ENCODE measurements around the gene TYMP. TPM values are rescaled to one million over a fixed set of nuclear protein-coding genes. Genes with fewer than 3 reads are reported as not detected.

Gene TYMP
- total RNA-seq, 1 experiment from 2014 or later: 1.5 TPM

DNA sequence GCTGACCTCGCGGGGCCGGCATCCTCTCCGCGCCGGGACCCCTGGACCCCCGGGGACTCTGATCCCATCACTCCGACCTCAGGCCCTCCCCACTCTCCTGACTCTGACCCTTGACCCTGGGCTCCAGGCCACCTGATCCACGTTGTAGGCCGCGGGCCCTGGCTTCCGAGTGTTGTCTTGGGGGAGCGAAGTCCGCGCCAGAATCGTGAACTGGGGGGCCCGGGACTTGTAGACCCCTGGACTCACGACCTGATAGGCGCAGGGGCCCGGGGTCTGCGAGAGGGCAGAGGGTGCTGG lies 716 bp upstream of the TYMP start:
- H3K36me3 Mint-ChIP-seq: no peaks in the 10 kb centered on the region
- peaks cover 80% of the 10 kb centered on the region for H3K27me3 Mint-ChIP-seq (ENCODE audit: low read depth)
- POLR2A ChIA-PET: no interaction called here
- H3K4me3 Mint-ChIP-seq: peak overlapping the region; percentile 72
- no peaks in the 10 kb centered on the region for H3K9me3 Mint-ChIP-seq
- CTCF ChIA-PET: no interaction called here
- peaks cover 15% of the 10 kb centered on the region for H3K4me1 Mint-ChIP-seq
- H3K27ac Mint-ChIP-seq: no peak overlapping the region
- TF ChIP-seq, protein P1, sequence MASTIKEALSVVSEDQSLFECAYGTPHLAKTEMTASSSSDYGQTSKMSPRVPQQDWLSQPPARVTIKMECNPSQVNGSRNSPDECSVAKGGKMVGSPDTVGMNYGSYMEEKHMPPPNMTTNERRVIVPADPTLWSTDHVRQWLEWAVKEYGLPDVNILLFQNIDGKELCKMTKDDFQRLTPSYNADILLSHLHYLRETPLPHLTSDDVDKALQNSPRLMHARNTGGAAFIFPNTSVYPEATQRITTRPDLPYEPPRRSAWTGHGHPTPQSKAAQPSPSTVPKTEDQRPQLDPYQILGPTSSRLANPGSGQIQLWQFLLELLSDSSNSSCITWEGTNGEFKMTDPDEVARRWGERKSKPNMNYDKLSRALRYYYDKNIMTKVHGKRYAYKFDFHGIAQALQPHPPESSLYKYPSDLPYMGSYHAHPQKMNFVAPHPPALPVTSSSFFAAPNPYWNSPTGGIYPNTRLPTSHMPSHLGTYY (CRISPR knock-in tag; IDR thresholded peaks at IDR 0.05): no peak
- TF ChIP-seq AR (CRISPR knock-in tag; IDR thresholded peaks at IDR 0.05) (no peak), ZNF263 (CRISPR knock-in tag; IDR thresholded peaks at IDR 0.05; ENCODE audit: low read depth) (no peak), KAT7 (CRISPR knock-in tag; IDR thresholded peaks at IDR 0.05; ENCODE audit: borderline replicate concordance) (no peak)
- TF ChIP-seq, protein P2, sequence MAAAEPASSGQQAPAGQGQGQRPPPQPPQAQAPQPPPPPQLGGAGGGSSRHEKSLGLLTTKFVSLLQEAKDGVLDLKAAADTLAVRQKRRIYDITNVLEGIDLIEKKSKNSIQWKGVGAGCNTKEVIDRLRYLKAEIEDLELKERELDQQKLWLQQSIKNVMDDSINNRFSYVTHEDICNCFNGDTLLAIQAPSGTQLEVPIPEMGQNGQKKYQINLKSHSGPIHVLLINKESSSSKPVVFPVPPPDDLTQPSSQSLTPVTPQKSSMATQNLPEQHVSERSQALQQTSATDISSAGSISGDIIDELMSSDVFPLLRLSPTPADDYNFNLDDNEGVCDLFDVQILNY (CRISPR knock-in tag; IDR thresholded peaks at IDR 0.05): no peak
- DNase-seq (ENCODE audit: low spot score): no peak
- ATAC-seq: no peak

- Mint-ChIP-seq H3K36me3 (no peaks in the 10 kb centered on the region), H3K9me3 (no peaks in the 10 kb centered on the region), H3K4me1 (peaks cover 19% of the 10 kb centered on the region), H3K4me3 (peak overlapping the region; percentile 10; the same call in 1 of the 2 replicates), H3K27ac (no peak overlapping the region), H3K27me3 (ENCODE audit: low read depth) (peaks cover 78% of the 10 kb centered on the region)
- CTCF ChIA-PET: interaction anchor here (1.6 to 2.4 kb wide), 2 partner anchors 34 to 171 kb away, joined by 6 to 9 read pairs; partner anchors contain the start of gene SYCE3
- POLR2A ChIA-PET: no interaction called here
- DNase-seq (ENCODE audit: low spot score) (no peak), ATAC-seq (no peak)
- TF ChIP-seq ZNF396 (CRISPR knock-in tag; IDR thresholded peaks at IDR 0.05; ENCODE audit: borderline replicate concordance): no peak
- TF ChIP-seq JUN (CRISPR knock-in tag; IDR thresholded peaks at IDR 0.05): no peak
- no peak for TF ChIP-seq FOXP1 (CRISPR knock-in tag; IDR thresholded peaks at IDR 0.05; ENCODE audit: borderline replicate concordance)
- no peak for TF ChIP-seq SOX15 (CRISPR knock-in tag; IDR thresholded peaks at IDR 0.05)
- TF ChIP-seq, protein P3, sequence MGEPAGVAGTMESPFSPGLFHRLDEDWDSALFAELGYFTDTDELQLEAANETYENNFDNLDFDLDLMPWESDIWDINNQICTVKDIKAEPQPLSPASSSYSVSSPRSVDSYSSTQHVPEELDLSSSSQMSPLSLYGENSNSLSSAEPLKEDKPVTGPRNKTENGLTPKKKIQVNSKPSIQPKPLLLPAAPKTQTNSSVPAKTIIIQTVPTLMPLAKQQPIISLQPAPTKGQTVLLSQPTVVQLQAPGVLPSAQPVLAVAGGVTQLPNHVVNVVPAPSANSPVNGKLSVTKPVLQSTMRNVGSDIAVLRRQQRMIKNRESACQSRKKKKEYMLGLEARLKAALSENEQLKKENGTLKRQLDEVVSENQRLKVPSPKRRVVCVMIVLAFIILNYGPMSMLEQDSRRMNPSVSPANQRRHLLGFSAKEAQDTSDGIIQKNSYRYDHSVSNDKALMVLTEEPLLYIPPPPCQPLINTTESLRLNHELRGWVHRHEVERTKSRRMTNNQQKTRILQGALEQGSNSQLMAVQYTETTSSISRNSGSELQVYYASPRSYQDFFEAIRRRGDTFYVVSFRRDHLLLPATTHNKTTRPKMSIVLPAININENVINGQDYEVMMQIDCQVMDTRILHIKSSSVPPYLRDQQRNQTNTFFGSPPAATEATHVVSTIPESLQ (CRISPR knock-in tag; IDR thresholded peaks at IDR 0.05): no peak
- TF ChIP-seq, protein P4, sequence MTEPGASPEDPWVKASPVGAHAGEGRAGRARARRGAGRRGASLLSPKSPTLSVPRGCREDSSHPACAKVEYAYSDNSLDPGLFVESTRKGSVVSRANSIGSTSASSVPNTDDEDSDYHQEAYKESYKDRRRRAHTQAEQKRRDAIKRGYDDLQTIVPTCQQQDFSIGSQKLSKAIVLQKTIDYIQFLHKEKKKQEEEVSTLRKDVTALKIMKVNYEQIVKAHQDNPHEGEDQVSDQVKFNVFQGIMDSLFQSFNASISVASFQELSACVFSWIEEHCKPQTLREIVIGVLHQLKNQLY (CRISPR knock-in tag; IDR thresholded peaks at IDR 0.05): no peak
- TF ChIP-seq, protein P5, sequence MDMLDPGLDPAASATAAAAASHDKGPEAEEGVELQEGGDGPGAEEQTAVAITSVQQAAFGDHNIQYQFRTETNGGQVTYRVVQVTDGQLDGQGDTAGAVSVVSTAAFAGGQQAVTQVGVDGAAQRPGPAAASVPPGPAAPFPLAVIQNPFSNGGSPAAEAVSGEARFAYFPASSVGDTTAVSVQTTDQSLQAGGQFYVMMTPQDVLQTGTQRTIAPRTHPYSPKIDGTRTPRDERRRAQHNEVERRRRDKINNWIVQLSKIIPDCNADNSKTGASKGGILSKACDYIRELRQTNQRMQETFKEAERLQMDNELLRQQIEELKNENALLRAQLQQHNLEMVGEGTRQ (CRISPR knock-in tag; IDR thresholded peaks at IDR 0.05): no peak
- TF ChIP-seq SMAD3 (CRISPR knock-in tag; IDR thresholded peaks at IDR 0.05; ENCODE audit: borderline replicate concordance): no peak
- TF ChIP-seq, protein P6, sequence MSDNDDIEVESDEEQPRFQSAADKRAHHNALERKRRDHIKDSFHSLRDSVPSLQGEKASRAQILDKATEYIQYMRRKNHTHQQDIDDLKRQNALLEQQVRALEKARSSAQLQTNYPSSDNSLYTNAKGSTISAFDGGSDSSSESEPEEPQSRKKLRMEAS (CRISPR knock-in tag; IDR thresholded peaks at IDR 0.05): no peak; the same call in 1 of the 2 replicates
- TF ChIP-seq AR (CRISPR knock-in tag; IDR thresholded peaks at IDR 0.05): no peak
- no peak for TF ChIP-seq ATF1 (CRISPR knock-in tag; IDR thresholded peaks at IDR 0.05)
- TF ChIP-seq, protein P7, sequence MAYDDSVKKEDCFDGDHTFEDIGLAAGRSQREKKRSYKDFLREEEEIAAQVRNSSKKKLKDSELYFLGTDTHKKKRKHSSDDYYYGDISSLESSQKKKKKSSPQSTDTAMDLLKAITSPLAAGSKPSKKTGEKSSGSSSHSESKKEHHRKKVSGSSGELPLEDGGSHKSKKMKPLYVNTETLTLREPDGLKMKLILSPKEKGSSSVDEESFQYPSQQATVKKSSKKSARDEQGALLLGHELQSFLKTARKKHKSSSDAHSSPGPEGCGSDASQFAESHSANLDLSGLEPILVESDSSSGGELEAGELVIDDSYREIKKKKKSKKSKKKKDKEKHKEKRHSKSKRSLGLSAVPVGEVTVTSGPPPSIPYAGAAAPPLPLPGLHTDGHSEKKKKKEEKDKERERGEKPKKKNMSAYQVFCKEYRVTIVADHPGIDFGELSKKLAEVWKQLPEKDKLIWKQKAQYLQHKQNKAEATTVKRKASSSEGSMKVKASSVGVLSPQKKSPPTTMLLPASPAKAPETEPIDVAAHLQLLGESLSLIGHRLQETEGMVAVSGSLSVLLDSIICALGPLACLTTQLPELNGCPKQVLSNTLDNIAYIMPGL (CRISPR knock-in tag; IDR thresholded peaks at IDR 0.05): peak; percentile 53; the same call in 1 of the 2 replicates
- TF ChIP-seq RELA (CRISPR knock-in tag; IDR thresholded peaks at IDR 0.05; ENCODE audit: borderline replicate concordance): no peak
- TF ChIP-seq ZNF232 (CRISPR knock-in tag; IDR thresholded peaks at IDR 0.05): 0 out of 2 replicates have a peak, but pooled peaks have one; percentile 30
- TF ChIP-seq, protein P8, sequence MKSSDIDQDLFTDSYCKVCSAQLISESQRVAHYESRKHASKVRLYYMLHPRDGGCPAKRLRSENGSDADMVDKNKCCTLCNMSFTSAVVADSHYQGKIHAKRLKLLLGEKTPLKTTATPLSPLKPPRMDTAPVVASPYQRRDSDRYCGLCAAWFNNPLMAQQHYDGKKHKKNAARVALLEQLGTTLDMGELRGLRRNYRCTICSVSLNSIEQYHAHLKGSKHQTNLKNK (CRISPR knock-in tag; IDR thresholded peaks at IDR 0.05): no peak
- no peak for TF ChIP-seq NR3C1 (CRISPR knock-in tag; conservative IDR thresholded peaks at IDR 0.05; ENCODE audit: low read depth)
These were observed 356 bp downstream of the TYMP start for GRCh38 chr22:50529416-50529896.

Measured in WTC11 (cell line).